GM19397 (cell line): ENCODE data around the gene MBTD1.
"Not testable (repeated sequence)": the region's sequence is repeated elsewhere in the genome, so short reads cannot be mapped to it uniquely, and the experiment has no call there.

ENCODE experiments used
- ATAC-seq: cut with Tn5 transposase; IDR thresholded peaks from one replicate; pipeline ENCODE4 v1.9.1; 2021; ENCODE audit warnings: mild to moderate bottlenecking, moderate library complexity; ENCODE audit not compliant: unreplicated experiment

Gene MBTD1

GRCh38 chr17:51259564-51260236 is at the start of gene MBTD1:
MBTD1 (minus strand) TSS chr17:51260049; CDS start chr17:51225161, 34,888 bp downstream.
- ATAC-seq, result peak; percentile 80

GRCh38 chr17:51305182-51305581 is 45.3 kb upstream of the MBTD1 start:
- ATAC-seq, result no peak

GRCh38 chr17:51299859-51300258 is 40.0 kb upstream of the MBTD1 start:
- ATAC-seq, result no peak

- no peak for ATAC-seq
Observed at GRCh38 chr17:51298508-51299371, 38.9 kb upstream of the MBTD1 start.

- not testable (repeated sequence) for ATAC-seq
Observed at GRCh38 chr17:51294338-51294737, 34.5 kb upstream of the MBTD1 start.

GRCh38 chr17:51289696-51290111 is 29.9 kb upstream of the MBTD1 start:
- ATAC-seq, result no peak

- no peak for ATAC-seq
Observed at GRCh38 chr17:51287412-51287811, 27.6 kb upstream of the MBTD1 start.

- no peak for ATAC-seq
Observed at GRCh38 chr17:51279183-51279582, 19.3 kb upstream of the MBTD1 start.

- ATAC-seq, result no peak
Observed at GRCh38 chr17:51275381-51275780, 15.5 kb upstream of the MBTD1 start.

GRCh38 chr17:51272812-51273211 is 13.0 kb upstream of the MBTD1 start:
- ATAC-seq, result no peak

GRCh38 chr17:51270636-51271035 is 10.8 kb upstream of the MBTD1 start:
- ATAC-seq, result no peak

GRCh38 chr17:51269991-51270390 is 10.1 kb upstream of the MBTD1 start:
- no peak for ATAC-seq

GRCh38 chr17:51264466-51264865 is 4.6 kb upstream of the MBTD1 start:
- ATAC-seq, result not testable (repeated sequence)

GRCh38 chr17:51263006-51263405 is 3.2 kb upstream of the MBTD1 start:
- no peak for ATAC-seq

- ATAC-seq, result no peak
Observed at GRCh38 chr17:51261024-51261963, 1.4 kb upstream of the MBTD1 start.

- peak; percentile 78 for ATAC-seq
Observed at GRCh38 chr17:51260237-51261023, 581 bp upstream of the MBTD1 start, which contains the start of gene UTP18. UTP18 (plus strand) TSS chr17:51260546; CDS start chr17:51260585, 39 bp downstream.

GRCh38 chr17:51258756-51259563 is 889 bp downstream of the MBTD1 start:
- no peak for ATAC-seq

GRCh38 chr17:51257150-51258081 is 2.4 kb downstream of the MBTD1 start:
- ATAC-seq, result no peak
